Daoy (cell line): ENCODE measurements around the gene KLHL30. TPM values are rescaled to one million over a fixed set of nuclear protein-coding genes. Genes with fewer than 3 reads are reported as not detected.
"Not testable (repeated sequence)": the region's sequence is repeated elsewhere in the genome, so short reads cannot be mapped to it uniquely, and the experiment has no call there.

Experiments used
- DNase-seq: peaks from one replicate; pipeline ENCODE4 v3.0.0-alpha.2; 2015; ENCODE audit warnings: low read depth
- total RNA-seq: library from RNA; depleted of rRNA; stranded (reverse); fragments of >200 nt; shearing (Covaris generic); gene quantifications from 2 replicates; pipeline ENCODE4 v1.2.3, GENCODE V29; 2014

Gene KLHL30
- total RNA-seq, 1 experiment from 2014 or later = 0.17 TPM

GRCh38 chr2:238162251-238162845 is 23.9 kb downstream of the KLHL30 start:
- no peak for DNase-seq

DNA sequence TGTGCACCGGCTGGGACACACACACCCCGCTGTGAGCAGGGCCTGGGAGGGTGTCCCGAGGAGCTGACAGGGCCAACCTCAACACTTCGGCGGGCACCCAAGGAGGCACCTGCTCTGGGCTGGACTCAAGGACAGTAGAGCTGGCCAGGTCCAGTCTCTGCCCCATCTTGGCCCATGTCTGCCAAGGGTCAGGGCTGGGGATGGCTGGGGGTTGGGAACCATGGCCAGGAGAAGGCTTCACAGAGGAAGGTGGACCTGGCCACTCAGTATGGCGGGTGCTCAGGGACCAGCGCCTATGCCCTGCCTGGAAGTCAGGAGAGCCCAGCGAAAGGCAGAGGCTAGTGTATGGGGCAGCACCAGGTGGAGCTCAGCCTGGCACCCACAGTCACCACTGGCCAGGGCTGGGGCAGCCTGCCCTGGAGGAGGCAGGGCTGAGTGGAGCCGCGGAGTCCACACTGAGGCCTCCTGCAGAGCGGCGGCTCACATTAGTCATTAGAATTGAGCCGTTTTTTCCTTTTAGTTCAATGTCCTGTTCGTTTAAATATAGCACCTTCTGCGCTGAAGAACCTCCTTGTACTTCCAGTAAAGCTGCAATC is 24.5 kb downstream of the KLHL30 start:
- no peak for DNase-seq

DNA sequence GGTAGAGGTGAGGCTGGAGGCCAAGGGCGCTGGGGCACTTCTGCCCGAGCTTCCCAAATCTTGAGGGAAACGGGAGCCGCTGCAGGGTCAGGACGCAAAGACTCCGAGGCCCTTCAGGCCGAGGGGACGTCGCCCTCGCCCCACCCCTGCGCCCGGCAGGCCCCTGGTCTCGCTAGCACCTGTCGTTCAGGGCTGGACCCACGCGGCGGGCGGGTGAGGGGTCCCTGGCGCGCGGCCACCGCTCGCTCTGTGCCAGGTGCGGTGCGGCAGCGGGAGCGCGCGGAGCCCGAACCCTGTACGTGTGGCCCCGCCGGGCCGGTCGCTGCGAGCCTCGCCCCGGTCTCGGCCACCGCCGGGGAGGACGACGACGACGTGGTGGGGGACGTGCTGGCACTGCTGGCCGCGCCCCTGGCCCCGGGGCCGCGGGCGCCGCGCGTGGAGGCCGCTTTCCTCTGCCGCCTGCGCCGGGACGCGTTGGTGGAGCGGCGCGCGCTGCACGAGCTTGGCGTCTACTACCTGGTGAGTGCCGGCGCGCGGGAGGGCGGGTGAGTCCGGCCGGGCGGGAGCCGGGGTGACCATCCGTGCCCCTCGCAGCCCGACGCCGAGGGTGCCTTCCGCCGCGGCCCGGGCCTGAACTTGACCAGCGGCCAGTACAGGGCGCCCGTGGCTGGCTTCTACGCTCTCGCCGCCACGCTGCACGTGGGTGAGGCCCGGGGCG is 25.2 kb downstream of the KLHL30 start:
- no peak for DNase-seq

GRCh38 chr2:238164906-238165287 is 26.4 kb downstream of the KLHL30 start:
- no peak for DNase-seq

- DNase-seq = no peak
Measured at GRCh38 chr2:238165288-238165921, 26.9 kb downstream of the KLHL30 start.

DNA sequence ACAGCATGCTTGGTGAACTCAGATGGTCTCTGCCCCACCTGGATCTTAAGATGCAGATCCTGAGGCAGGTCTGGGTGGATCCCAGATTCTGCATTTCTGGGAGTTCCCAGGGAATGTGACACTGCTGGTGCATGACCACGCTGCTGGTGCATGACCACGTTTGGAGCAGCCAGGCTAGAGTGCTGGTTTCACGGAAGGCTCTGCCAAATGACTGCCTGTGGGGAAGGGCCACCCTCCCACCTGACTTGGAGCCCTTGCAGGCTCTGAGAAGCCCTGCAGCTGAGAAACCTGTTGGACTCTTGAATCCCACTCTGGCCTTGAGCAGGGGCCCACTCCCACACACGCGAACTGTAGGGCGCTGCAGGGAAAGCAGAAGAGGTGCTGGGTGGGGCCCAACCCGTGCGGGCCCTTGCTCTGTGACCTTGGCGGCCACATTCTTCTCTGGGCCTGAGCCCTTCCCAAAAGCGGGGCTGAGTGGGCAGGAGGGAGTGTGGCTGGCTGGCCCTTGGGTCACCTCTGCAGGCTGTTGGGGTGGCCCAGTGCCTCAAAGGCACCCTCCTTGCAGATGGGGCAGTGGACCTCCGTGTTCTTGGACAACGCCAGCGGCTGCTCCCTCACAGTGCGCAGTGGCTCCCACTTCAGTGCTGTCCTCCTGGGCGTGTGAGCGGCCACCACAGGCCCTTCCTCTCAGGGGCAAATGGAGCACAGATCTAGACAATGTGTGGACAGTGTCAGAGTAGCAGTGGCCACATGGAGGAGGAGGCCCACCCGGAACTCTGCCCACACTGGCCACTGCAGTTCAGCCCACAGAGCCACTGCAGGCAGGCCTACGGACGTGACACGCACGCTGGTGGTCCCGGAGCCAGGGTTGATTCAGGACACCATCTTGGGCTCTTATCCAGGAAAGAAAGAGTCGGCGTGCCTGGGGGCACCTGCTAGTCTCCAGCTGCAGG is 28.2 kb downstream of the KLHL30 start:
- DNase-seq = no peak

DNA sequence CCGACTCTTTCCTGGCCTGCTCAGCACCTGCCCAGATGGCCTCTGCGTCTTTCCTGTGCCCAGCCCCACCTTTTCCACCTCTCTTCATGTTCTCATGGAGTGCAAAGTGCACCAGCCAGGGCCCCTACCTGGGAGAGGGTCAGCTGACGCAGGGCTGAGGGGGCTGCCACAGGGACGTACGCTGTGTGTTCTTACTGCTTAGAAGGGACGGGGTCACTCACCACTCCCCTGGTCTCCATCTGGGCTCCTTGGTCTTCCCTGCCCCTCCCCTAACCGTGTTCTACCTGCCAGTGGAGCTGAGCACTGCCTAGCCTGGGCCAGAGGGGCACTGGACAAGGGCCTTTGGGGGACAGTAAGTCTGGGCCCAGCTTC is 28.9 kb downstream of the KLHL30 start:
- DNase-seq = no peak

DNA sequence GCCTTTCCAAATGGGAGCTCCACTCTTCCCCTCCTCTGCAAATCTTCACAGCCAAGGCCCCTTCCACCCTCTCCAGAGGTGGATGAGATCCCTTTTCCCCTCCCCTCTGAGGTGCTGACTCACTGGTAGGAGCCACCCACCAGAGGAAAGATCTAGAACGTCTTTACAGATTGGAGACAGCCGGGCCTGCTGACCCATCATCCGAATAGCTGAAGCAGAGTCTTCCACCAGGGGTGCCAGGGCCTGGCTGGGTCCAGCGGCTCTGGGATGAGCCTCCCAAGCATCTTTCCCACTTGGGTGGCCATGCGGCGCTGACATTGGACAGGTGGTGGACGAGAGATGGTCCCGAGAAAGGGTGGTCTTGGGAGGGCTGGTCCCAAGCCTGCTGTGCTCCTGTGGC is 29.3 kb downstream of the KLHL30 start:
- DNase-seq = no peak

- DNase-seq = no peak
Measured at GRCh38 chr2:238168196-238169047, 30.0 kb downstream of the KLHL30 start.

DNA sequence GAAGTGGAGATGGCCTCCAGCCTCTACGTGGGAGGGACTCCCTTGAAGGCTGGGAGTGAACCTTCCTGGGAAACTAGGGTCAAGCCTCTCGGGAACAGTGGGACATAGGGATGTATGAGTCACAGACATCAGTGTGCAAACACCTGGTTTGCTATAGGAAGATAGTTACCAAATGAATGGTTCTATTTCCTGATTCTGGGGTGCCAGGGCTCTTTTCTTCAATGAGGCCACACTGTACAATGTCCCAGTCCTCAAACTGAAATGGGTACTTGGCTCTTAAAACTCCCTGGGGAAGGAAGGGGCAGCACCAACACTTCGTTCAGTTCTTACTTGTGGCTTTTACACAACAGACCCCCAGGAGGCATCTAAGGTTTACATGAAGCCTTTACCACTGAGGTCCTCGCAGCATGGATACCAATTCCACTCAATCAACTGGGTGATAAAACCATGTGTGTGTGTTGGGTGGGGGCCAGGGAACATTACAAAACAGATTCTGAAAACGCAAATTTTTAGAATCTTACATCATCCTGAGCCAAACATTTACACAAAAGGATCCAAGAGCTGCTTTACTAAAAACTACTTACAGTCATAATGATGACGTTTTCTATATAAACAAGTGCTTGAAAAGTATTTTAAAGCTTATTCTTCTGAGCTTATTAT is 30.7 kb downstream of the KLHL30 start:
- peak; percentile 54 for DNase-seq

DNA sequence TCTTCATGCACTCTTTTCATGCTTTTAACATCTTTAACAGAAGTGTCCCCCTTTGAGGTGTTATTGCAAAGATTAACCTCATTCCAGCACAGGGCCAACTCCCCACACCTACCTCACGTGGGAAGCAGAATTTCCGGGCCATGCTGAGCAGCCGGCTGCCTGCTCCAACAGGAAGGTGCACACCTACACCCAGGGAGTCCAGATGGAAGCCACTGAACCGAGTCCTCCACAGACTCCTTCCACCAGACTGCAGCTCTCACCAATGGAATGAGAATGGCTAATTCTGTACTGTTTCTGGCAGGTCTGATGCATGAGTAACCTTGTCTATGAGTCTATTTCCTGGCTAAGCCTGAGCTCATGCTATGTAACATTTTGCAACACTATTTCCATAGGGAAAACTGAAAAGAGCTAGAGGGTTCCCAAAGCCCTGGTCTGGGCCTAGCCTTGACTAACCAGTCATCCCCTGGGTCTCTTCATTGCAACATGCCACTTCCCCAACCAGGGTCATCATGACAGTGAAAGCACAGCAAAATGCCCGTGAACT is 31.3 kb downstream of the KLHL30 start:
- peak; percentile 84 for DNase-seq

GRCh38 chr2:238170386-238171071 is 32.1 kb downstream of the KLHL30 start:
- no peak for DNase-seq

DNA sequence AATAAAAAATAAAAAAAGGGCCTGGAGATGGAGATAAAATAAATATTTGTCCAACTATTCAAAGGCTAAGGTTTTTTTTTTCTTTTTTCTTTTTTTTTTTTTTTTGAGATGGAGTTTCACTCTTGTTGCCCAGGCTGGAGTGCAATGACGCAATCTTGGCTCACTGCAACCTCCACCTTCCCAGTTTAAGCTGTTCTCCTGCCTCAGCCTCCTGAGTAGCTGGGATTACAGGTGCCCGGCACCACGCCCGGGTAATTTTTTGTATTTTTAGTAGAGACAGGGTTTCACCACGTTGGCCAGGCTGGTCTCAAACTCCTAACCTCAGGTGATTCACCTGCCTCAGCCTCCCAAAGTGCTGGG is 32.6 kb downstream of the KLHL30 start:
- not testable (repeated sequence) for DNase-seq

GRCh38 chr2:238171575-238172187 is 33.2 kb downstream of the KLHL30 start:
- DNase-seq = no peak

- no peak for DNase-seq
Measured at GRCh38 chr2:238172439-238172838, 34.0 kb downstream of the KLHL30 start.

- DNase-seq = no peak
Measured at GRCh38 chr2:238173692-238174091, 35.2 kb downstream of the KLHL30 start.

GRCh38 chr2:238174291-238174690 is 35.8 kb downstream of the KLHL30 start:
- DNase-seq = no peak

DNA sequence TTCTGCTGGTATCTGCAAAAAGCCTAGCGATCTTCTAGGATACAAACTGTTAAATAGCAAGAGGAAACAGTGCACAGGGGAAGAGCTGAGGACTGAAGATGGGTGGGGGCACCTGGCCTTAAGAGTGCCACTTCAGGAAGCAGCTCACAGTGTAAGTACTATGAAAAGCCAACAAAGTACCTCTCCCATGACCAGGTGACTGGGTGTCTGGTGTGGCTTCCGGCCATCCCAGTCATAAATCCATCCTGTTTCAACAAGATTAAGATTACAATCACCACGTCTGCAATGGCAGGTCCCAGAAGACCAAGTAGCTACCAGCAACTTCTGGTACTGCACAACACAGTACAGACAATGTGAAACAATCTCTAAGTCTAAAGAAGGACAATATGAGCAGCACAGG is 36.2 kb downstream of the KLHL30 start:
- DNase-seq = no peak

DNA sequence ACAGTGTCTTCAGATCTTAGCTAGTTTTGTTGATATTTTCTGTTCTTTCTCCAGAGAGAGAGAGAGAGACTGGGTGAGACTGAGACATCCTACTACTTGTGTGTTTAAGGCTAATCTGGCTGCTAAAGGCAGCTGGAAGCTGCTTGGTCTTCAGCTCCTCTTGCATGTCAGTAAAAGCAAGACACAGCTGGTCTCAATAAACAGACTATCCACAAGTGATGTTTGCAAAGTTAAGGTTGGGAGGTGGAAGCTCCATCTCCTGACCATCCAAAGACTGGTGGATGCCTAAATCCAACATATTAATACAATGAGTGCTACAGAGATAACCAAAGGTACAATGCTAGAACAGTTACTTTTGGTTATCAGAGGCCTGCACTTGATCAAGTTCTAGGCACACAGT is 38.1 kb downstream of the KLHL30 start:
- DNase-seq = no peak
